K562 (cell line): Measurements from ENCODE around the gene PSMA6. TPM values are rescaled to one million over a fixed set of nuclear protein-coding genes. Genes with fewer than 3 reads are reported as not detected.

Source experiments
- ATAC-seq: fragments of 200-7000 bp; cut with Tn5 transposase; 3 replicates; pipeline ENCODE4 v1.9.1; 2020; ENCODE audit warnings: moderate library complexity
- BruUV-seq: library from RNA; stranded (reverse); fragments of 400-500 nt; replicated peaks from 2 replicates; lab custom pipeline; 2021; lab: Mats Ljungman, UMichigan
- CTCF ChIA-PET: fragments of 300-600 bp; formaldehyde crosslinking; extraction: SDS; loops from one replicate; lab custom pipeline; 2021; ENCODE audit warnings: low intra/inter-chr PET ratio; lab: Yijun Ruan, JAX
- POLR2A ChIA-PET: fragments of 300-600, 350-650 bp; sonication (Branson Sonifier 250); formaldehyde crosslinking; extraction: SDS; loops from one replicate; lab custom pipeline; 2021; ENCODE audit warnings: antibody characterized with exemption, inconsistent platforms; lab: Yijun Ruan, JAX
- DNase-seq, 4 experiments: peaks; one replicate each; pipeline versions ENCODE4 v3.0.0 to v3.0.0-alpha.2; 2011 to 2018; ENCODE audit warnings: low spot score in 3 of 4, mixed read lengths in 3 of 4; ENCODE audit errors: extremely low read depth in 1 of 4
- FAIRE-seq: peaks from 2 replicates; lab custom pipeline; 2011; peaks lifted over from hg19 to GRCh38; lab: Jason Lieb, UNC
- H2AFZ ChIP-seq: 2 replicates; pipeline ENCODE4 v1.6.0; 2011; ENCODE audit warnings: low read depth, low read length, control low read depth, inconsistent platforms
- H3K27ac ChIP-seq: fragments of 200-600 bp; 3 replicates; pipeline ENCODE4 v1.8.0; 2011; ENCODE audit warnings: low read depth, mild to moderate bottlenecking, control low read depth, inconsistent platforms, low read length, moderate library complexity, mixed read lengths; ENCODE audit errors: extremely low read depth
- H3K27me3 ChIP-seq, 2 experiments: fragments of 300-600 bp in 1 of 2; 2 replicates in 1 of 2; 3 replicates in 1 of 2; pipeline versions ENCODE4 v1.6.0 to v1.8.0; 2011; ENCODE audit warnings: inconsistent platforms in 2 of 2, low read length in 2 of 2, mild to moderate bottlenecking in 1 of 2, mixed read lengths in 1 of 2, moderate library complexity in 1 of 2; ENCODE audit not compliant: control insufficient read depth in 2 of 2, insufficient read depth in 2 of 2
- H3K36me3 ChIP-seq: fragments of 300-600 bp; 3 replicates; pipeline ENCODE4 v1.8.0; 2011; ENCODE audit warnings: mild to moderate bottlenecking, low read length, inconsistent platforms; ENCODE audit not compliant: control insufficient read depth, insufficient read depth
- H3K4me1 ChIP-seq, 2 experiments: fragments of 200-600 bp in 1 of 2; replicated peaks in 1 of 2; 2 replicates in 1 of 2; 3 replicates in 1 of 2; pipeline versions ENCODE4 v1.5.1 to v1.8.0; 2011; ENCODE audit warnings: inconsistent platforms in 2 of 2, low read length in 2 of 2, mild to moderate bottlenecking in 1 of 2, mixed read lengths in 1 of 2, moderate library complexity in 1 of 2; ENCODE audit not compliant: control insufficient read depth in 2 of 2, insufficient read depth in 2 of 2
- H3K4me2 ChIP-seq: 2 replicates; pipeline ENCODE4 v1.6.1; 2011; ENCODE audit warnings: low read length, control low read depth, inconsistent platforms, mixed read lengths; ENCODE audit not compliant: insufficient read depth
- H3K4me3 ChIP-seq: fragments of 200-600 bp; sonication (generic), shearing (Covaris generic); 2 replicates; pipeline ENCODE4 v1.5.1; 2016; ENCODE audit warnings: control low read depth, inconsistent platforms
- H3K79me2 ChIP-seq: fragments of 200-600 bp; 3 replicates; pipeline ENCODE4 v1.8.0; 2011; ENCODE audit warnings: low read length, inconsistent platforms; ENCODE audit not compliant: control insufficient read depth, insufficient read depth
- H3K9ac ChIP-seq, 2 experiments: 2 replicates each; pipeline versions ENCODE4 v1.6.0 to v1.6.1; 2011; ENCODE audit warnings: low read depth in 2 of 2, low read length in 2 of 2, control low read depth in 1 of 2, inconsistent platforms in 1 of 2, mild to moderate bottlenecking in 1 of 2, mixed read lengths in 1 of 2; ENCODE audit not compliant: insufficient read depth in 1 of 2
- H3K9me1 ChIP-seq: one replicate; pipeline ENCODE4 v1.6.0; 2011; ENCODE audit warnings: inconsistent platforms, mild to moderate bottlenecking, low read length, moderate library complexity; ENCODE audit not compliant: control insufficient read depth, insufficient read depth
- H3K9me3 ChIP-seq: replicated peaks from 2 replicates; pipeline ENCODE4 v1.5.1; 2011; ENCODE audit warnings: low read depth, low read length, inconsistent platforms; ENCODE audit not compliant: control insufficient read depth, insufficient read depth
- H4K20me1 ChIP-seq: replicated peaks from 2 replicates; pipeline ENCODE4 v1.6.1; 2011; ENCODE audit warnings: low read length, inconsistent platforms, mixed read lengths; ENCODE audit not compliant: control insufficient read depth, insufficient read depth
- HLTF ChIP-seq: fragments of 450-650 bp; IDR thresholded peaks from 2 replicates; pipeline ENCODE4 v1.6.1; 2016
- HNRNPK ChIP-seq: fragments of 200-400 bp; formaldehyde crosslinking; IDR thresholded peaks from one replicate; pipeline ENCODE4 v1.6.1; 2018; ENCODE audit warnings: mild to moderate bottlenecking, low read depth, low read length; ENCODE audit not compliant: poor library complexity, severe bottlenecking
- ID3 ChIP-seq, 2 experiments: fragments of 250-450 bp in 1 of 2; fragments of 450-650 bp in 1 of 2; sonication (Bioruptor Pico) in 1 of 2; IDR thresholded peaks; 2 replicates each; pipeline versions ENCODE4 v1.6.1 to v1.8.0; 2016 to 2021; ENCODE audit warnings: mild to moderate bottlenecking in 2 of 2, moderate library complexity in 2 of 2, missing compliant biosample characterization in 1 of 2, missing genetic modification characterization in 1 of 2
- POLR2G ChIP-seq: fragments of 200-400 bp; formaldehyde crosslinking; IDR thresholded peaks from 2 replicates; pipeline ENCODE4 v1.6.1; 2017; ENCODE audit warnings: low read depth, mild to moderate bottlenecking, antibody characterized with exemption, low read length, moderate library complexity
- SETDB1 ChIP-seq: IDR thresholded peaks from one replicate; pipeline ENCODE4 v1.6.1; 2012; ENCODE audit warnings: low read length, control low read depth, inconsistent platforms
- SIX5 ChIP-seq, 2 experiments: IDR thresholded peaks; 2 replicates each; pipeline ENCODE4 v1.6.1; 2011; ENCODE audit warnings: low read length in 2 of 2, borderline replicate concordance in 1 of 2, low read depth in 1 of 2, mild to moderate bottlenecking in 1 of 2, moderate library complexity in 1 of 2; ENCODE audit not compliant: insufficient read depth in 1 of 2
- ZBTB49 ChIP-seq: sonication (generic); formaldehyde crosslinking; IDR thresholded peaks from 2 replicates; pipeline ENCODE4 v1.8.0; 2022; ENCODE audit warnings: missing genetic modification reagents, mild to moderate bottlenecking, borderline replicate concordance
- ZNF324 ChIP-seq: fragments of 250-450 bp; sonication (Bioruptor Pico); IDR thresholded peaks from 2 replicates; pipeline ENCODE4 v1.4.0; 2020; ENCODE audit warnings: mild to moderate bottlenecking
- WGBS: fragments of 100-300 bp; shearing (Covaris generic); methylation state at CpG from one replicate; pipeline ENCODE4 v1.1.6; 2016; ENCODE audit warnings: low coverage, mixed read lengths; ENCODE audit not compliant: insufficient coverage; ENCODE audit errors: missing lambda C conversion rate; 5-methylcytosine and 5-hydroxymethylcytosine counted together
- in situ Hi-C: fragments of 300-500 bp; cut with MboI; formaldehyde crosslinking; loops from 4 replicates; pipeline ENCODE4 v1.15.0; 2018; ENCODE audit warnings: inconsistent platforms, mixed read lengths
- intact Hi-C: fragments of 100-400 bp; cut with micrococcal nuclease; formaldehyde crosslinking; loops from 2 replicates; pipeline ENCODE4 v1.14.2; 2022
- polyA plus RNA-seq, 8 experiments: library from polyadenylated mRNA; depleted of rRNA in 4 of 8; stranded (reverse) in 5 of 8; unstranded in 3 of 8; fragments of >200 nt; fragmentation: Nextera tagmentation in 2 of 8; fragmentation: Illumina TruSeq in 1 of 8; extraction: Ambion mirVana in 2 of 8; extraction: Trizol in 1 of 8; gene quantifications; 2 replicates each; pipeline versions ENCODE4 v1.2.1 to v1.2.3, GENCODE V29; 2011 to 2014; ENCODE audit warnings: inconsistent platforms in 1 of 8, missing spikeins in 1 of 8
- total RNA-seq, 7 experiments: library from RNA; depleted of rRNA in 6 of 7; stranded (reverse); fragments of >200 nt in 6 of 7; fragmentation: Illumina TruSeq in 2 of 7; extraction: Trizol in 2 of 7; gene quantifications; 2 replicates each; pipeline versions ENCODE4 v1.2.1 to v1.2.3, GENCODE V29; 2011 to 2021; ENCODE audit warnings: low replicate concordance in 1 of 7
- TF ChIP-seq, protein P1 (sequence below), 3 experiments: IDR thresholded peaks in 2 of 3; conservative IDR thresholded peaks in 1 of 3; 2 replicates each; pipeline ENCODE4 v1.5.1; 2011 to 2012; ENCODE audit warnings: low read length in 3 of 3, mild to moderate bottlenecking in 3 of 3, control low read depth in 2 of 3, improper control_type of control experiment in 1 of 3, inconsistent platforms in 1 of 3, low read depth in 1 of 3, mixed read lengths in 1 of 3, moderate library complexity in 1 of 3; ENCODE audit not compliant: insufficient read depth in 2 of 3
- TF ChIP-seq, protein P2 (sequence below): sonication (generic); formaldehyde crosslinking; IDR thresholded peaks from 2 replicates; pipeline ENCODE4 v1.8.1; 2022; ENCODE audit warnings: missing genetic modification reagents
- TF ChIP-seq, protein P3 (sequence below), 2 experiments: fragments of 450-650 bp in 1 of 2; IDR thresholded peaks; 2 replicates each; pipeline ENCODE4 v1.6.1; 2011 to 2017; ENCODE audit warnings: low read depth in 2 of 2, antibody characterized with exemption in 1 of 2, borderline replicate concordance in 1 of 2, low read length in 1 of 2, mild to moderate bottlenecking in 1 of 2, mixed read lengths in 1 of 2; ENCODE audit not compliant: control insufficient read depth in 1 of 2

PSMA6 gene
- total and polyA plus RNA-seq, 9 of the 15 experiments (the other 6 are each of a cell fraction or from before 2014, with no cell fraction given), result 210 to 952 (median 288) TPM

DNA sequence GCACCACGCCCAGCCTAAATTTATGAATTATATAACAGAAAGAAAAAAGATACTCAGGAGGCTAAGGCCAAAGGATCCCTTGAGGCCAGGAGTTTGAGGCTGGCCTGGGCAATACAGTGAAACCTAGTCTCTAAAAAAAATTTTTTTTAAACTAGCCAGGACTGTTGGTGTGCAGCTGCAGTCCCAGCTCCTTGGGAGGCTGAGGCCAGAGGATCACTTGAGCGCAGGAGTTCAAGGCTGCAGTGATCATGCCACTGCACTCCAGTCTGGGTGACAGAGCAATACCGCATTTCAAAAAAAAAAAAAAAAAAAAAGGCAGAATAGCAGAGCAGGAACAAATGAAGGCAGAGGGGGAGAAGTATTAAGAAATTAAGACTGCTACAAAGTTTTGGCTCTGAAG is 2.6 kb upstream of the PSMA6 start:
- no peak for DNase-seq
- ChIA-PET POLR2A (interaction anchor here (1.8 kb wide), 1 partner anchor 113 kb away, joined by 7 read pairs; no protein-coding TSS in a partner anchor), CTCF (no interaction called here)
- no peaks in the 10 kb centered on the region for H4K20me1 ChIP-seq
- WGBS, result 75% methylated on average over 1 of the region's 3 CpGs
- BruUV-seq, result no TSS peak
- ATAC-seq, result no peak
- no peaks in the 10 kb centered on the region for H3K9me3 ChIP-seq
- no peak for FAIRE-seq
- H3K9ac ChIP-seq, result no peak overlapping the region
- H3K4me1 ChIP-seq, result peaks cover 9 to 16% of the 10 kb centered on the region in 2 experiments; a peak in 4 of 5 replicates
- intact Hi-C loops (loop anchor here (5.0 kb wide), 2 partner anchors 78 to 113 kb away; partner anchors contain the start of gene NFKBIA), in situ Hi-C loops (no loop called here)
- H3K27ac ChIP-seq, result no peak overlapping the region
- no peak overlapping the region for H3K4me3 ChIP-seq
- H2AFZ ChIP-seq, result no peak overlapping the region
- H3K9me1 ChIP-seq, result no peaks in the 10 kb centered on the region
- peaks cover 6% of the 10 kb centered on the region; the same call in 1 of the 3 replicates for H3K36me3 ChIP-seq
- H3K79me2 ChIP-seq, result peaks cover 25% of the 10 kb centered on the region
- no peaks in the 10 kb centered on the region for H3K27me3 ChIP-seq
- no peak overlapping the region for H3K4me2 ChIP-seq
- TF ChIP-seq POLR2G, result no peak
- TF ChIP-seq, protein P1, sequence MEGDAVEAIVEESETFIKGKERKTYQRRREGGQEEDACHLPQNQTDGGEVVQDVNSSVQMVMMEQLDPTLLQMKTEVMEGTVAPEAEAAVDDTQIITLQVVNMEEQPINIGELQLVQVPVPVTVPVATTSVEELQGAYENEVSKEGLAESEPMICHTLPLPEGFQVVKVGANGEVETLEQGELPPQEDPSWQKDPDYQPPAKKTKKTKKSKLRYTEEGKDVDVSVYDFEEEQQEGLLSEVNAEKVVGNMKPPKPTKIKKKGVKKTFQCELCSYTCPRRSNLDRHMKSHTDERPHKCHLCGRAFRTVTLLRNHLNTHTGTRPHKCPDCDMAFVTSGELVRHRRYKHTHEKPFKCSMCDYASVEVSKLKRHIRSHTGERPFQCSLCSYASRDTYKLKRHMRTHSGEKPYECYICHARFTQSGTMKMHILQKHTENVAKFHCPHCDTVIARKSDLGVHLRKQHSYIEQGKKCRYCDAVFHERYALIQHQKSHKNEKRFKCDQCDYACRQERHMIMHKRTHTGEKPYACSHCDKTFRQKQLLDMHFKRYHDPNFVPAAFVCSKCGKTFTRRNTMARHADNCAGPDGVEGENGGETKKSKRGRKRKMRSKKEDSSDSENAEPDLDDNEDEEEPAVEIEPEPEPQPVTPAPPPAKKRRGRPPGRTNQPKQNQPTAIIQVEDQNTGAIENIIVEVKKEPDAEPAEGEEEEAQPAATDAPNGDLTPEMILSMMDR (IDR thresholded peaks at IDR 0.05 in 2 of 3, conservative IDR thresholded peaks at IDR 0.05 in 1 of 3; ENCODE audit: insufficient read depth in 2 of 3, low read depth in 1 of 3, low read length in 3 of 3), result no peak
- TF ChIP-seq SIX5 (IDR thresholded peaks at IDR 0.05; ENCODE audit: borderline replicate concordance in 1 of 2, insufficient read depth in 1 of 2, low read depth in 1 of 2, low read length in 2 of 2), result no peak
- TF ChIP-seq, protein P2, sequence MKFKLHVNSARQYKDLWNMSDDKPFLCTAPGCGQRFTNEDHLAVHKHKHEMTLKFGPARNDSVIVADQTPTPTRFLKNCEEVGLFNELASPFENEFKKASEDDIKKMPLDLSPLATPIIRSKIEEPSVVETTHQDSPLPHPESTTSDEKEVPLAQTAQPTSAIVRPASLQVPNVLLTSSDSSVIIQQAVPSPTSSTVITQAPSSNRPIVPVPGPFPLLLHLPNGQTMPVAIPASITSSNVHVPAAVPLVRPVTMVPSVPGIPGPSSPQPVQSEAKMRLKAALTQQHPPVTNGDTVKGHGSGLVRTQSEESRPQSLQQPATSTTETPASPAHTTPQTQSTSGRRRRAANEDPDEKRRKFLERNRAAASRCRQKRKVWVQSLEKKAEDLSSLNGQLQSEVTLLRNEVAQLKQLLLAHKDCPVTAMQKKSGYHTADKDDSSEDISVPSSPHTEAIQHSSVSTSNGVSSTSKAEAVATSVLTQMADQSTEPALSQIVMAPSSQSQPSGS (CRISPR knock-in tag), result no peak
- no peak for TF ChIP-seq HLTF
- TF ChIP-seq ID3 (CRISPR knock-in tag; IDR thresholded peaks at IDR 0.05), result no peak
- no peak for TF ChIP-seq ID3 (tag; IDR thresholded peaks at IDR 0.05)
- TF ChIP-seq SETDB1, result no peak
- TF ChIP-seq ZBTB49, result no peak
- no peak for TF ChIP-seq HNRNPK
- TF ChIP-seq, protein P3, sequence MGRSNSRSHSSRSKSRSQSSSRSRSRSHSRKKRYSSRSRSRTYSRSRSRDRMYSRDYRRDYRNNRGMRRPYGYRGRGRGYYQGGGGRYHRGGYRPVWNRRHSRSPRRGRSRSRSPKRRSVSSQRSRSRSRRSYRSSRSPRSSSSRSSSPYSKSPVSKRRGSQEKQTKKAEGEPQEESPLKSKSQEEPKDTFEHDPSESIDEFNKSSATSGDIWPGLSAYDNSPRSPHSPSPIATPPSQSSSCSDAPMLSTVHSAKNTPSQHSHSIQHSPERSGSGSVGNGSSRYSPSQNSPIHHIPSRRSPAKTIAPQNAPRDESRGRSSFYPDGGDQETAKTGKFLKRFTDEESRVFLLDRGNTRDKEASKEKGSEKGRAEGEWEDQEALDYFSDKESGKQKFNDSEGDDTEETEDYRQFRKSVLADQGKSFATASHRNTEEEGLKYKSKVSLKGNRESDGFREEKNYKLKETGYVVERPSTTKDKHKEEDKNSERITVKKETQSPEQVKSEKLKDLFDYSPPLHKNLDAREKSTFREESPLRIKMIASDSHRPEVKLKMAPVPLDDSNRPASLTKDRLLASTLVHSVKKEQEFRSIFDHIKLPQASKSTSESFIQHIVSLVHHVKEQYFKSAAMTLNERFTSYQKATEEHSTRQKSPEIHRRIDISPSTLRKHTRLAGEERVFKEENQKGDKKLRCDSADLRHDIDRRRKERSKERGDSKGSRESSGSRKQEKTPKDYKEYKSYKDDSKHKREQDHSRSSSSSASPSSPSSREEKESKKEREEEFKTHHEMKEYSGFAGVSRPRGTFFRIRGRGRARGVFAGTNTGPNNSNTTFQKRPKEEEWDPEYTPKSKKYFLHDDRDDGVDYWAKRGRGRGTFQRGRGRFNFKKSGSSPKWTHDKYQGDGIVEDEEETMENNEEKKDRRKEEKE (IDR thresholded peaks at IDR 0.05; ENCODE audit: borderline replicate concordance in 1 of 2, control insufficient read depth in 1 of 2, low read depth in 2 of 2, low read length in 1 of 2), result no peak
- TF ChIP-seq ZNF324 (CRISPR knock-in tag), result no peak
